A549 (cell line): Measurements from ENCODE around the gene CD79A. TPM values are rescaled to one million over a fixed set of nuclear protein-coding genes. Genes with fewer than 3 reads are reported as not detected.

Experiments
- ATAC-seq, 2 experiments: fragments of 200-7000 bp in 1 of 2; fragments of >200 bp in 1 of 2; cut with Nextera tagmentation in 1 of 2; cut with Tn5 transposase in 1 of 2; 3 replicates each; pipeline versions ENCODE4 v1.8.0 to v1.9.1; 2018 to 2020; ENCODE audit warnings: mild to moderate bottlenecking in 1 of 2, moderate library complexity in 1 of 2
- CTCF ChIA-PET: fragments of 300-600 bp; sonication (Branson Sonifier 250); formaldehyde crosslinking; extraction: SDS; loops from one replicate; lab custom pipeline; 2021; ENCODE audit warnings: antibody characterized with exemption, inconsistent platforms; lab: Yijun Ruan, JAX
- POLR2A ChIA-PET: fragments of 350-600 bp; formaldehyde crosslinking; extraction: SDS; loops from one replicate; lab custom pipeline; 2021; ENCODE audit warnings: antibody characterized with exemption, inconsistent platforms; lab: Yijun Ruan, JAX
- DNase-seq, 2 experiments: peaks; one replicate each; pipeline versions ENCODE4 v3.0.0 to v3.0.0-alpha.2; 2011 to 2016; ENCODE audit warnings: low read depth in 1 of 2, low spot score in 1 of 2
- FAIRE-seq: peaks from 2 replicates; lab custom pipeline; 2011; peaks lifted over from hg19 to GRCh38; lab: Jason Lieb, UNC
- H3K27ac ChIP-seq, 2 experiments: fragments of >200 bp; sonication (Bioruptor Twin); formaldehyde crosslinking; 3 replicates each; pipeline ENCODE4 v1.5.1; 2016 to 2017
- H3K4me1 ChIP-seq: fragments of >200 bp; sonication (Bioruptor Twin); formaldehyde crosslinking; 3 replicates; pipeline ENCODE4 v1.6.1; 2016
- H3K4me2 ChIP-seq: fragments of >200 bp; sonication (Bioruptor Twin); formaldehyde crosslinking; 3 replicates; pipeline ENCODE4 v1.6.1; 2016
- H3K4me3 ChIP-seq: fragments of >200 bp; sonication (Bioruptor Twin); formaldehyde crosslinking; 3 replicates; pipeline ENCODE4 v1.5.1; 2016
- H3K9me3 ChIP-seq: fragments of >200 bp; sonication (Bioruptor Twin); formaldehyde crosslinking; 3 replicates; pipeline ENCODE4 v1.6.1; 2016
- ATOH8 ChIP-seq: fragments of 250-450 bp; sonication (Bioruptor Pico); IDR thresholded peaks from 2 replicates; pipeline ENCODE4 v1.5.0; 2020; ENCODE audit warnings: low read depth, mild to moderate bottlenecking, moderate library complexity
- BHLHE40 ChIP-seq: IDR thresholded peaks from 2 replicates; pipeline ENCODE4 v1.6.1; 2012; ENCODE audit warnings: low read depth, low read length, inconsistent platforms
- CBX8 ChIP-seq: fragments of 200-600 bp; sonication (generic); IDR thresholded peaks from 2 replicates; pipeline ENCODE4 v1.6.1; 2016
- CEBPB ChIP-seq, 2 experiments: fragments of >200 bp in 1 of 2; sonication (Bioruptor Twin) in 1 of 2; formaldehyde crosslinking in 1 of 2; IDR thresholded peaks; 2 replicates each; pipeline ENCODE4 v1.6.1; 2012 to 2016
- HOXA7 ChIP-seq: fragments of 250-450 bp; sonication (Bioruptor Pico); IDR thresholded peaks from 2 replicates; pipeline ENCODE4 v1.5.0; 2020; ENCODE audit warnings: mild to moderate bottlenecking, moderate library complexity
- JUN ChIP-seq, 2 experiments: fragments of >200 bp; sonication (Bioruptor Twin); formaldehyde crosslinking; IDR thresholded peaks; 2 replicates in 1 of 2; 3 replicates in 1 of 2; pipeline ENCODE4 v1.6.1; 2016 to 2017
- KDM5A ChIP-seq: fragments of 200-600 bp; sonication (generic); IDR thresholded peaks from 2 replicates; pipeline ENCODE4 v1.6.1; 2016; ENCODE audit warnings: antibody characterized with exemption, mild to moderate bottlenecking
- MAX ChIP-seq: IDR thresholded peaks from 2 replicates; pipeline ENCODE4 v1.6.1; 2012
- NFE2L2 ChIP-seq: fragments of 150-350 bp; conservative IDR thresholded peaks from 2 replicates; pipeline ENCODE4 v1.6.1; 2014; ENCODE audit warnings: low read length
- NPAS2 ChIP-seq: fragments of 250-450 bp; sonication (Bioruptor Pico); IDR thresholded peaks from 2 replicates; pipeline ENCODE4 v1.8.0; 2022; ENCODE audit warnings: mild to moderate bottlenecking, moderate library complexity, borderline replicate concordance
- PBX3 ChIP-seq: IDR thresholded peaks from 2 replicates; pipeline ENCODE4 v1.6.1; 2012
- PHF8 ChIP-seq: fragments of 200-600 bp; sonication (generic); IDR thresholded peaks from 2 replicates; pipeline ENCODE4 v1.6.1; 2016; ENCODE audit warnings: low read depth, mild to moderate bottlenecking, antibody characterized with exemption, moderate library complexity, borderline replicate concordance
- POLR2A ChIP-seq: IDR thresholded peaks from 2 replicates; pipeline ENCODE4 v1.6.1; 2012; ENCODE audit warnings: mild to moderate bottlenecking, low read length
- POLR2AphosphoS2 ChIP-seq: conservative IDR thresholded peaks from 2 replicates; pipeline ENCODE4 v1.6.1; 2012; ENCODE audit warnings: low read length, improper control_type of control experiment, inconsistent platforms
- RARB ChIP-seq: fragments of 250-450 bp; sonication (Bioruptor Pico); IDR thresholded peaks from 2 replicates; pipeline ENCODE4 v1.8.0; 2021; ENCODE audit warnings: mild to moderate bottlenecking, moderate library complexity
- REST ChIP-seq: fragments of 200-600 bp; sonication (generic); IDR thresholded peaks from 2 replicates; pipeline ENCODE4 v1.6.1; 2016; ENCODE audit warnings: antibody characterized with exemption, mild to moderate bottlenecking, moderate library complexity
- SMC3 ChIP-seq: fragments of >200 bp; sonication (Bioruptor Twin); formaldehyde crosslinking; IDR thresholded peaks from 3 replicates; pipeline ENCODE4 v1.6.1; 2018; ENCODE audit warnings: inconsistent platforms
- TFCP2L1 ChIP-seq: fragments of 250-450 bp; sonication (Bioruptor Pico); IDR thresholded peaks from 2 replicates; pipeline ENCODE4 v1.5.0; 2021; ENCODE audit warnings: mild to moderate bottlenecking
- TP53 ChIP-seq: fragments of 250-450 bp; sonication (Bioruptor Pico); IDR thresholded peaks from 2 replicates; pipeline ENCODE4 v1.5.0; 2021; ENCODE audit warnings: mild to moderate bottlenecking, moderate library complexity
- ZC3H11A ChIP-seq: fragments of 450-650 bp; IDR thresholded peaks from 2 replicates; pipeline ENCODE4 v1.6.1; 2014; ENCODE audit warnings: antibody characterized with exemption, mild to moderate bottlenecking
- ZFP36 ChIP-seq: fragments of 450-650 bp; IDR thresholded peaks from 2 replicates; pipeline ENCODE4 v1.6.1; 2014; ENCODE audit warnings: borderline replicate concordance; ENCODE audit not compliant: partially characterized antibody
- ZSCAN20 ChIP-seq: fragments of 250-450 bp; sonication (Bioruptor Pico); IDR thresholded peaks from 2 replicates; pipeline ENCODE4 v1.8.0; 2022; ENCODE audit warnings: mild to moderate bottlenecking, moderate library complexity
- WGBS: methylation state at CpG from one replicate; pipeline ENCODE4 v1.1.6; 2017; ENCODE audit errors: missing lambda C conversion rate; 5-methylcytosine and 5-hydroxymethylcytosine counted together
- polyA plus RNA-seq, 4 experiments: library from polyadenylated mRNA; depleted of rRNA in 3 of 4; stranded (reverse); fragments of >200 nt; fragmentation: RNase III in 1 of 4; extraction: RNeasy Plus Mini Kit Qiagen cat#74134 plus additional on column Dnase treatment in 1 of 4; gene quantifications; 2 replicates in 3 of 4; 3 replicates in 1 of 4; pipeline ENCODE4 v1.2.3, GENCODE V29; 2011 to 2017
- TF ChIP-seq, protein P1 (sequence below): fragments of 150-350 bp; IDR thresholded peaks from 2 replicates; pipeline ENCODE4 v1.6.1; 2014; ENCODE audit warnings: low read depth, mild to moderate bottlenecking, low read length

CD79A gene
- polyA plus RNA-seq, 2 of the 4 experiments (the other 2 are of a cell fraction): 0.52 to 0.54 TPM

DNA sequence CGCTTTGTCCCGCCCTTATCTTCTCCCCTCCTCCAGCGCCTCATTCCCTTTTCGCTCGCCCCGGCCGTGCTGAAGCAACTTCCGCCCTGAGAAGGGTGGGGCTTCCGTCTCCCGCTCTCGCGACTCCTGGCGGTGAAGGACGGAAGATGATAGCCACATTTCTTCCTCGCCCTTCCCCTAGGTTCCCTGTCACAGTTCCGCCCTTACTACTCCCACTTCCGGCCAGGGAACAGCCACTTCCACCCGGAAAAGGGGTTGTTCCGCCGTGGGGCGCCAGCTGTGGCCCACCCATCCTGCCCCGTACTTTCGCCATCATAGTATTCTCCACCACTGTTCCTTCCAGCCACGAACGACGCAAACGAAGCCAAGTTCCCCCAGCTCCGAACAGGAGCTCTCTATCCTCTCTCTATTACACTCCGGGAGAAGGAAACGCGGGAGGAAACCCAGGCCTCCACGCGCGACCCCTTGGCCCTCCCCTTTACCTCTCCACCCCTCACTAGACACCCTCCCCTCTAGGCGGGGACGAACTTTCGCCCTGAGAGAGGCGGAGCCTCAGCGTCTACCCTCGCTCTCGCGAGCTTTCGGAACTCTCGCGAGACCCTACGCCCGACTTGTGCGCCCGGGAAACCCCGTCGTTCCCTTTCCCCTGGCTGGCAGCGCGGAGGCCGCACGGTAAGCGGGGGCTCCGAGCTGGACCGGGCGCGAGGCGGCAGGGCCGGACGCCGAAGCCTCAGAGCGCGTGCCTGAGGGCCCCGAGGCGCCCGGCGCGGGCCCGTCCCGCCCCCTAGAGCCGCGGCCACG lies 17.3 kb upstream of the CD79A start, which contains the start of gene RPS19 (continued):
- TF ChIP-seq MAX (peak; percentile 91), TP53 (CRISPR knock-in tag) (peak; percentile 99; the same call in 1 of the 2 replicates), CEBPB (IDR thresholded peaks at IDR 0.05) (peak in 1 of 2 experiments; percentile 62; a peak in 1 of 4 replicates), PHF8 (peak; percentile 93)

DNA sequence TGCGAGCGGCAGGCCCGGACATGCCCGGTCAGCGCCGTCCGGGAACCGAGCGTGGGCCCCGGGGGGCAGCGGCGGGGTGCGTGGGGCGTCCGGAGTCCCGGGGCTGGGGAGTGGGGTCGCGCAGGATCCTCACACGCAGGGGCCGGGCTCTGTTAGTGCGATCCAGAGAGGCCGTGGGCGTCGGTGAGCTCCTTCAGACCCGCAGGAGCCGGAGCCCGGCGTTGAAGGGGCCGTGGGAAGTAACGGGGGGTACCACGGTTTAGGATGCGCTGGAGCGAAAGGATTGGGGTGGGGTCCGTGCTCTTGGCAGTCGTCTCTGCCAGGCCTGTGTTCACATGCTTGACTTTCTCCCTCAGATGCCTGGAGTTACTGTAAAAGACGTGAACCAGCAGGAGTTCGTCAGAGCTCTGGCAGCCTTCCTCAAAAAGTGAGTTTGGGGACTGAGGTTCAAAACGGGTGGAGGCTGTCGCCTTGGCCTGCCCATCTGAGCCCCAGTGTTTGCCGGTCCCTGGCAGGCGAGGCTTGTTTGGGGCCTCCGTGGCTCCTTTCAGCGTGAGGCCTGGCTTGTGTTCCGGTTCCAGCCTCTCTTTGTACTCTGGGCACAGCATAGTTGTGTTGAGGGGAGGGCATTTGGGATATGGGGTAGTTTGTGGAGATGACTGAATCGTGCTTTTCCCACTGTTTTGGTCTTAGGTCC lies 16.5 kb upstream of the CD79A start:
- ATAC-seq: no peak

More for the DNA sequence above, 16.5 kb upstream of the CD79A start:
- DNase-seq (no peak), FAIRE-seq (no peak)
- ChIA-PET POLR2A (interaction anchor here (0.6 to 3.5 kb wide), 25 partner anchors 8 to 1144 kb away, joined by 3 to 102 read pairs (median 5); partner anchors contain the start of genes B9D2, CD79A, COQ8B and DMAC2), CTCF (interaction anchor here (0.7 to 16.4 kb wide), 18 partner anchors 10 to 297 kb away, joined by 3 to 243 read pairs (median 4); partner anchors contain the start of genes CD79A and RABAC1)
- no peaks in the 10 kb centered on the region for H3K9me3 ChIP-seq
- TF ChIP-seq ATOH8 (peak; percentile 59; the same call in 1 of the 2 replicates), PBX3 (peak; percentile 56; the same call in 1 of the 2 replicates), KDM5A (0 out of 2 replicates have a peak, but pooled peaks have one; percentile 0), NPAS2 (CRISPR knock-in tag) (0 out of 2 replicates have a peak, but pooled peaks have one; percentile 73), REST (peak; percentile 14; the same call in 1 of the 2 replicates), POLR2A (no peak), ZC3H11A (no peak), ZFP36 (no peak), POLR2AphosphoS2 (peak; percentile 80; the same call in 1 of the 2 replicates), CBX8 (no peak), RARB (CRISPR knock-in tag) (peak; percentile 73; the same call in 1 of the 2 replicates), SMC3 (no peak), TFCP2L1 (peak; percentile 87), NFE2L2 (no peak), HOXA7 (CRISPR knock-in tag) (peak; percentile 59; the same call in 1 of the 2 replicates), JUN (IDR thresholded peaks at IDR 0.05) (peak in 1 of 2 experiments; percentile 96; a peak in 4 of 5 replicates), BHLHE40 (no peak), ZSCAN20 (CRISPR knock-in tag) (no peak)
- TF ChIP-seq, protein P1, sequence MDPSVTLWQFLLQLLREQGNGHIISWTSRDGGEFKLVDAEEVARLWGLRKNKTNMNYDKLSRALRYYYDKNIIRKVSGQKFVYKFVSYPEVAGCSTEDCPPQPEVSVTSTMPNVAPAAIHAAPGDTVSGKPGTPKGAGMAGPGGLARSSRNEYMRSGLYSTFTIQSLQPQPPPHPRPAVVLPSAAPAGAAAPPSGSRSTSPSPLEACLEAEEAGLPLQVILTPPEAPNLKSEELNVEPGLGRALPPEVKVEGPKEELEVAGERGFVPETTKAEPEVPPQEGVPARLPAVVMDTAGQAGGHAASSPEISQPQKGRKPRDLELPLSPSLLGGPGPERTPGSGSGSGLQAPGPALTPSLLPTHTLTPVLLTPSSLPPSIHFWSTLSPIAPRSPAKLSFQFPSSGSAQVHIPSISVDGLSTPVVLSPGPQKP: no peak
- peak overlapping the region; percentile 89 for H3K4me3 ChIP-seq
- peak overlapping the region; percentile 90 to 95 for H3K27ac ChIP-seq
- WGBS: 1% methylated on average over 33 of the region's 45 CpGs
- H3K4me2 ChIP-seq: peak overlapping the region; percentile 98
- H3K4me1 ChIP-seq: peaks cover 47% of the 10 kb centered on the region
